Progenitor cell of endocrine pancreas (in vitro differentiated cells): Measurements from ENCODE around the gene TMEM51. TPM values are rescaled to one million over a fixed set of nuclear protein-coding genes. Genes with fewer than 3 reads are reported as not detected.
A peak's percentile ranks its signal among the peaks of the same experiment; 100 is the strongest.

ENCODE experiments used
- DNase-seq: peaks from one replicate; pipeline ENCODE4 v3.0.0; 2021; ENCODE audit warnings: low spot score; ENCODE audit not compliant: unreplicated experiment
- H3K27ac Mint-ChIP-seq: 2 replicates; pipeline ENCODE4 v1.8.0; 2021; ENCODE audit warnings: mild to moderate bottlenecking, moderate library complexity, mixed read lengths
- H3K27me3 Mint-ChIP-seq: 2 replicates; pipeline ENCODE4 v1.8.0; 2021; ENCODE audit warnings: mixed read lengths
- H3K36me3 Mint-ChIP-seq: 2 replicates; pipeline ENCODE4 v1.8.0; 2022; ENCODE audit warnings: mixed read lengths; ENCODE audit not compliant: insufficient read depth
- H3K4me1 Mint-ChIP-seq: 2 replicates; pipeline ENCODE4 v1.8.0; 2021; ENCODE audit warnings: low read depth, mixed read lengths
- H3K4me3 Mint-ChIP-seq: 2 replicates; pipeline ENCODE4 v1.8.0; 2021; ENCODE audit warnings: low read depth, mild to moderate bottlenecking, moderate library complexity, mixed read lengths
- H3K9me3 Mint-ChIP-seq: 2 replicates; pipeline ENCODE4 v1.8.0; 2021; ENCODE audit warnings: low read depth, mixed read lengths
- CTCF ChIP-seq: fragments of 200-600 bp; sonication (generic); IDR thresholded peaks from one replicate; pipeline ENCODE4 v1.5.0; 2021; ENCODE audit warnings: antibody characterized with exemption, mild to moderate bottlenecking; ENCODE audit not compliant: unreplicated experiment
- total RNA-seq: library from RNA; stranded (reverse); gene quantifications from 2 replicates; pipeline ENCODE4 v1.2.1, GENCODE V29; 2021

Gene TMEM51
- total RNA-seq, 1 donor from 2014 or later, result 14.8 TPM

GRCh38 chr1:15115542-15116330 is 37.8 kb upstream of the TMEM51 start:
- no peaks in the 10 kb centered on the region for H3K36me3 Mint-ChIP-seq
- no peak overlapping the region for H3K27ac Mint-ChIP-seq
- H3K27me3 Mint-ChIP-seq, result peaks cover 25% of the 10 kb centered on the region
- peaks cover 6% of the 10 kb centered on the region for H3K4me1 Mint-ChIP-seq
- H3K4me3 Mint-ChIP-seq, result no peak overlapping the region
- no peak for TF ChIP-seq CTCF
- no peak for DNase-seq
- H3K9me3 Mint-ChIP-seq, result no peaks in the 10 kb centered on the region

DNA sequence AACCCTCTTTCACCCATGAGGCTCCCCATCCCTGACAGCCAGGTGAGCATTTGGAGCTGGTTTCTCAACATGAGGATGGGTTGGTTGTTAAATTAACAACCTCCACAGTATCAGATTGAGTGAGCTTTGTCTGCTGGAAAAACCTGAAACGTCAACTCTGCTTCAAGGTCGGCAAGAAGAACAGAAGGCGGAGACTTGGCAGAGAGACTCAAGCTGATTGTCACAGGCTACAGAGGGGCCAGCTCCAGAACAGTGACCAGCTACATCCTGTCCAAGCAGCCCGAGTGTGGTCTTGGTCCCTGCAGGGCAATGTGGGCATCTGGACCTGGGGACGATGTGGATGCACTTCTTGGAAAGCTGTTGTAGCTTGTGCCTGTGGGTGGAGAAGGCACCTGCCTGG is 36.6 kb upstream of the TMEM51 start:
- H3K4me1 Mint-ChIP-seq, result peaks cover 6% of the 10 kb centered on the region

DNA sequence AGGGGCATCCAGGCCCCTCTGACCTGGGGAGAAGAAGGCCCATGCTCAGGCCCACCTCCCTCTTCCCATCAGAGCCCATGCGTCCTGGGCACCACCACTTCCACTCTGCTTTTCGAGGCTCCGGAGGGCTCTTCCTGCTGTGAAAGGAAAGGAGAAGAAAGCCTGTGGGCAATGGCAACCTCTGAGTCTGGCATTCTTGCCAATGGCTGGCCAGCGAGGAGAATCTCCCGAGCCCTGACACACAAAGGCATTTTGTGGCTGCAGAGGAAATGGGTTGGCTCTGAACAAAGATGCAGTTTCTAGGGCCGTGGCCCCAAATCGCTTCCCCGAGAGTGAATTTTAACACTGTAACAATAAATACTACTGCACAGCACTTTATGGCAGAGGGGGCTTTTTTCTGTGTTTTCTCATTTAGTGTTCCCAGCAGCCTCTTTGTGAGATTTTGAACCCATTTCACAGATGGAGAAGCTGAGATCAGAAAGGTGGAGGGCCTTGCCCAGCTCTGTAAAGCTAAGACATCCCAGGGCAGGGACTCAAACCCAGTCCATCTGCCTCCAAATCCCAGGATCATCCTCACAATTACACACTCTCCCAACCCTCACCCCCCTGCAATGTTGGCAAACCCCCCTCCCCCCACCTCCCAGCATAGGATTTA is 35.7 kb upstream of the TMEM51 start:
- Mint-ChIP-seq H3K4me1 (peaks cover 2% of the 10 kb centered on the region), H3K27me3 (peaks cover 26% of the 10 kb centered on the region), H3K27ac (no peak overlapping the region), H3K9me3 (no peaks in the 10 kb centered on the region), H3K4me3 (no peak overlapping the region), H3K36me3 (no peaks in the 10 kb centered on the region)
- no peak for DNase-seq
- no peak for TF ChIP-seq CTCF

More for the DNA sequence above, 36.6 kb upstream of the TMEM51 start:
- no peak for TF ChIP-seq CTCF
- Mint-ChIP-seq H3K9me3 (no peaks in the 10 kb centered on the region), H3K4me3 (no peak overlapping the region), H3K27me3 (peaks cover 25% of the 10 kb centered on the region), H3K27ac (no peak overlapping the region), H3K36me3 (no peaks in the 10 kb centered on the region)
- DNase-seq, result no peak

DNA sequence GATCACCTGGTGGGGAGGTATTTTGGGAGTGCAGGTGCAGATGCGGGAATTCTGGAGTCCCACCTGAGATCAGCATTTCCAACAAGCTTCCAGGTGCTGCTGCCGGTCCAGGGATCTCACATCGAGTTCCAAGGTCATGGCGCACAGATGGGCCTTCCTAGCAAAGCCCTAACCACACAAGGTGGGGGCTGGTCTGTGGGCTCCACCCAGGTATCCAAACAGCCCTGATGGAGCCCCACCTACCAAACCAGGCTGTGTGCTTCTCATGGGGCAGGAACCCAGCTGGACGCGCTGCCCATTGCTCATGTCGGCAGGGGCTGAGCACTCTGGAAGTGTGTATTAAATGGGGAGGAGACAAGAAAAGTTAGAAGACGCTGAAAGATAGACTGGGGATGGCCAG is 35.0 kb upstream of the TMEM51 start:
- Mint-ChIP-seq H3K36me3 (no peaks in the 10 kb centered on the region), H3K4me1 (peaks cover 2% of the 10 kb centered on the region), H3K27me3 (peaks cover 24% of the 10 kb centered on the region)

More for the DNA sequence above, 35.0 kb upstream of the TMEM51 start:
- H3K9me3 Mint-ChIP-seq, result no peaks in the 10 kb centered on the region
- no peak for TF ChIP-seq CTCF
- peak overlapping the region; percentile 83 for H3K27ac Mint-ChIP-seq
- DNase-seq, result no peak
- H3K4me3 Mint-ChIP-seq, result no peak overlapping the region
